MM.1S (cell line): ENCODE measurements around the gene JPH3.

Experiments used
- DNase-seq: peaks from one replicate; pipeline ENCODE4 v3.0.0-alpha.2; 2015
- H2AFZ ChIP-seq: fragments of 300-600 bp; sonication (generic); 2 replicates; pipeline ENCODE4 v1.6.0; 2016; ENCODE audit warnings: antibody characterized with exemption, low read length
- H3F3A ChIP-seq: fragments of 300-600 bp; sonication (generic); 2 replicates; pipeline ENCODE4 v1.6.1; 2016; ENCODE audit warnings: mild to moderate bottlenecking, antibody characterized with exemption, low read length, moderate library complexity, mixed read lengths; ENCODE audit not compliant: insufficient read depth
- H3K27ac ChIP-seq: fragments of 300-600 bp; sonication (generic); 2 replicates; pipeline ENCODE4 v1.5.1; 2016; ENCODE audit warnings: mild to moderate bottlenecking, low read length
- H3K27me3 ChIP-seq: fragments of 300-600 bp; sonication (generic); replicated peaks from 2 replicates; pipeline ENCODE4 v1.6.0; 2016; ENCODE audit warnings: low read length; ENCODE audit not compliant: insufficient read depth
- H3K36me3 ChIP-seq: fragments of 300-600 bp; sonication (generic); replicated peaks from 2 replicates; pipeline ENCODE4 v1.6.1; 2016; ENCODE audit warnings: mild to moderate bottlenecking, low read length, mixed read lengths; ENCODE audit not compliant: insufficient read depth
- H3K4me1 ChIP-seq: fragments of 300-600 bp; sonication (generic); 2 replicates; pipeline ENCODE4 v1.6.1; 2016; ENCODE audit warnings: low read length, mixed read lengths
- H3K4me2 ChIP-seq: fragments of 300-600 bp; sonication (generic); 2 replicates; pipeline ENCODE4 v1.6.0; 2016; ENCODE audit warnings: low read depth, low read length
- H3K4me3 ChIP-seq: fragments of 300-600 bp; sonication (generic); 2 replicates; pipeline ENCODE4 v1.5.1; 2016; ENCODE audit warnings: low read length, mixed read lengths
- H3K79me2 ChIP-seq: fragments of 300-600 bp; sonication (generic); 2 replicates; pipeline ENCODE4 v1.6.1; 2016; ENCODE audit warnings: mixed run types, low read length, mixed read lengths
- H3K9ac ChIP-seq: fragments of 300-600 bp; sonication (generic); 2 replicates; pipeline ENCODE4 v1.6.1; 2016; ENCODE audit warnings: low read length, mixed read lengths
- H3K9me2 ChIP-seq: fragments of 300-600 bp; sonication (generic); replicated peaks from 2 replicates; pipeline ENCODE4 v1.6.1; 2016; ENCODE audit warnings: mild to moderate bottlenecking, low read length, mixed read lengths; ENCODE audit not compliant: insufficient read depth
- H3K9me3 ChIP-seq: fragments of 300-600 bp; sonication (generic); replicated peaks from 2 replicates; pipeline ENCODE4 v1.6.1; 2016; ENCODE audit warnings: mild to moderate bottlenecking, low read length, mixed read lengths; ENCODE audit not compliant: insufficient read depth
- H4K20me1 ChIP-seq: fragments of 300-600 bp; sonication (generic); 2 replicates; pipeline ENCODE4 v1.6.1; 2016; ENCODE audit warnings: mild to moderate bottlenecking, low read length, moderate library complexity, mixed read lengths; ENCODE audit not compliant: insufficient read depth
- CTCF ChIP-seq: fragments of 300-600 bp; sonication (generic); IDR thresholded peaks from 2 replicates; pipeline ENCODE4 v1.5.1; 2016; ENCODE audit warnings: antibody characterized with exemption, low read length, mixed read lengths
- EZH2 ChIP-seq: fragments of 300-600 bp; sonication (generic); optimal IDR thresholded peaks from 2 replicates; pipeline ENCODE3; 2017; ENCODE audit warnings: low read depth, mild to moderate bottlenecking, antibody characterized with exemption, low read length, mixed read lengths
- EZH2phosphoT487 ChIP-seq: fragments of 300-600 bp; sonication (generic); IDR thresholded peaks from 2 replicates; pipeline ENCODE4 v1.6.1; 2018; ENCODE audit warnings: antibody characterized with exemption, low read length

The JPH3 gene

DNA sequence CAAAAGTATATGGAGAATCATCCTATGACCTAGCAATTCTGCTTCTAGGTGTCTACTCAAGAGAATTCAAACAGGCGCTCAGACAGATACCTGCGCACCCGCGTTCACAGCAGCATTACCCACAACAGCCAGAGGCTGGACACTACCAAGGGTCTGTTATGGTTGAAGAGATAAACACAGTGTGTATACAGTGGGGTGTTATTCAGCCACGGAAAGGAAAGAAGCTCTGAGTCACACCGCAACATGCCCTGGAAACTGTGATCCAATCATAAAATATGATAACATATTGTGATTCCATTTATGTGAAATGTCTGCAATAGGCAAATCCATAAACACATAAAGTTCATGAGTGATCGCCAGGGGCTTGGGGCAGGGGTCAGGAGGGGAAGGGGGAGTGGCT is 18.0 kb upstream of the JPH3 start:
- no peak for DNase-seq
- Histone ChIP-seq H2AFZ (no peak overlapping the region), H3K4me2 (no peak overlapping the region), H3K79me2 (no peaks in the 10 kb centered on the region), H3K36me3 (no peaks in the 10 kb centered on the region), H3K9me2 (no peaks in the 10 kb centered on the region), H3K9ac (no peak overlapping the region), H3K27me3 (peaks cover 54% of the 10 kb centered on the region), H3K27ac (no peak overlapping the region), H3K4me3 (no peak overlapping the region), H3F3A (no peaks in the 10 kb centered on the region), H3K4me1 (no peaks in the 10 kb centered on the region), H4K20me1 (no peaks in the 10 kb centered on the region), H3K9me3 (no peaks in the 10 kb centered on the region)
- no peak for TF ChIP-seq CTCF
- TF ChIP-seq EZH2phosphoT487: no peak
- no peak for TF ChIP-seq EZH2

DNA sequence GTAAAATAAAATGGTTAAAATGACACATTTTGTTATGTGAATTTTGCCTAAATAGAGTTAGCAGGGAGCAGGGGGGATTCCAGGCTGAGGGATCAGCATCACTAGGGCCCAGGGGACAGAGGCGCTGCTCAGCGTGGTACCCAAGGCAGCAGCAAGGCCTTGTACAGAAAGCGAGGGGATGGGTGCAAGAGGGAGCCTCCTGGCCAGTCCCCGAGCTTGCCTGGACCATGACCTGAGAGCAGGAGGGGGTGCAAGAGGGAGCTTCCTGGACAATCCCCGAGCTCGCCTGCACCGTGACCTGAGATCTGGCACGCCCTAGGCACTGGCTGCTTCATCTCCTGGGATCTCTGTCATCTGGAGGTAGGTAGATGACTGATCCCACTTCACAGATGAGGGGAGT is 17.3 kb upstream of the JPH3 start:
- Histone ChIP-seq H4K20me1 (no peaks in the 10 kb centered on the region), H3K4me3 (no peak overlapping the region), H3K4me1 (no peaks in the 10 kb centered on the region), H2AFZ (no peak overlapping the region), H3K9me3 (no peaks in the 10 kb centered on the region), H3F3A (no peaks in the 10 kb centered on the region), H3K4me2 (no peak overlapping the region), H3K36me3 (no peaks in the 10 kb centered on the region), H3K27me3 (peaks cover 51% of the 10 kb centered on the region), H3K27ac (no peak overlapping the region), H3K79me2 (no peaks in the 10 kb centered on the region), H3K9ac (no peak overlapping the region), H3K9me2 (no peaks in the 10 kb centered on the region)
- TF ChIP-seq CTCF: no peak
- TF ChIP-seq EZH2: no peak
- no peak for TF ChIP-seq EZH2phosphoT487
- no peak for DNase-seq

GRCh38 chr16:87585442-87586200 is 16.7 kb upstream of the JPH3 start:
- H2AFZ ChIP-seq: no peak overlapping the region
- no peak overlapping the region for H3K27ac ChIP-seq
- no peaks in the 10 kb centered on the region for H3K9me3 ChIP-seq
- no peak overlapping the region for H3K4me3 ChIP-seq
- no peak for DNase-seq
- no peak overlapping the region for H3K9ac ChIP-seq
- H3K36me3 ChIP-seq: no peaks in the 10 kb centered on the region
- no peaks in the 10 kb centered on the region for H3K79me2 ChIP-seq
- H3K27me3 ChIP-seq: peaks cover 55% of the 10 kb centered on the region
- no peaks in the 10 kb centered on the region for H3K4me1 ChIP-seq
- H4K20me1 ChIP-seq: no peaks in the 10 kb centered on the region
- H3K4me2 ChIP-seq: no peak overlapping the region
- TF ChIP-seq EZH2 (no peak), EZH2phosphoT487 (no peak), CTCF (no peak)
- H3F3A ChIP-seq: no peaks in the 10 kb centered on the region
- H3K9me2 ChIP-seq: no peaks in the 10 kb centered on the region
